ENCODE results near the gene ZBTB2.

Gene ZBTB2

DNA sequence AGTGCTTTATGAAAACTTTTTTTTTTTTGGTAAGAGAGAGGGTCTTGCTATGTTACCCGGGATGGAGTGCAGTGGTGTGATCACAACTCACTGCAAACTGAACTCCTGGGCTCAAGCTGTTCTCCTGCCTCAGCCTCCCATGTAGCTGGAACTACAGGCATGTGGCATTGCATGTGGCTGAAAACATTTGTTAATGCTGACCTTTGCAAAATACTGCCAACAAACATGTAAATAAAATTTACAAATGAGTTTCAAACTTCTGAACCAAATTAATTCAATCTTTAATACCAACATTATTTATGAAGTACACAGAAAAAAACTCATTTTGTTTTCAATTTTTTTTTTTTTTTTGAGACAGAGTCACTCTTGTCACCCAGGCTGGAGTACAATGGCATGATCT lies 26.1 kb upstream of the ZBTB2 start:
- Histone ChIP-seq H3K27ac (no peak overlapping the region), H3K4me3 (no peak overlapping the region)
- no peak for DNase-seq (ENCODE audit: low spot score)
- TF ChIP-seq, protein P1, sequence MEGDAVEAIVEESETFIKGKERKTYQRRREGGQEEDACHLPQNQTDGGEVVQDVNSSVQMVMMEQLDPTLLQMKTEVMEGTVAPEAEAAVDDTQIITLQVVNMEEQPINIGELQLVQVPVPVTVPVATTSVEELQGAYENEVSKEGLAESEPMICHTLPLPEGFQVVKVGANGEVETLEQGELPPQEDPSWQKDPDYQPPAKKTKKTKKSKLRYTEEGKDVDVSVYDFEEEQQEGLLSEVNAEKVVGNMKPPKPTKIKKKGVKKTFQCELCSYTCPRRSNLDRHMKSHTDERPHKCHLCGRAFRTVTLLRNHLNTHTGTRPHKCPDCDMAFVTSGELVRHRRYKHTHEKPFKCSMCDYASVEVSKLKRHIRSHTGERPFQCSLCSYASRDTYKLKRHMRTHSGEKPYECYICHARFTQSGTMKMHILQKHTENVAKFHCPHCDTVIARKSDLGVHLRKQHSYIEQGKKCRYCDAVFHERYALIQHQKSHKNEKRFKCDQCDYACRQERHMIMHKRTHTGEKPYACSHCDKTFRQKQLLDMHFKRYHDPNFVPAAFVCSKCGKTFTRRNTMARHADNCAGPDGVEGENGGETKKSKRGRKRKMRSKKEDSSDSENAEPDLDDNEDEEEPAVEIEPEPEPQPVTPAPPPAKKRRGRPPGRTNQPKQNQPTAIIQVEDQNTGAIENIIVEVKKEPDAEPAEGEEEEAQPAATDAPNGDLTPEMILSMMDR (IDR thresholded peaks at IDR 0.05): no peak

DNA sequence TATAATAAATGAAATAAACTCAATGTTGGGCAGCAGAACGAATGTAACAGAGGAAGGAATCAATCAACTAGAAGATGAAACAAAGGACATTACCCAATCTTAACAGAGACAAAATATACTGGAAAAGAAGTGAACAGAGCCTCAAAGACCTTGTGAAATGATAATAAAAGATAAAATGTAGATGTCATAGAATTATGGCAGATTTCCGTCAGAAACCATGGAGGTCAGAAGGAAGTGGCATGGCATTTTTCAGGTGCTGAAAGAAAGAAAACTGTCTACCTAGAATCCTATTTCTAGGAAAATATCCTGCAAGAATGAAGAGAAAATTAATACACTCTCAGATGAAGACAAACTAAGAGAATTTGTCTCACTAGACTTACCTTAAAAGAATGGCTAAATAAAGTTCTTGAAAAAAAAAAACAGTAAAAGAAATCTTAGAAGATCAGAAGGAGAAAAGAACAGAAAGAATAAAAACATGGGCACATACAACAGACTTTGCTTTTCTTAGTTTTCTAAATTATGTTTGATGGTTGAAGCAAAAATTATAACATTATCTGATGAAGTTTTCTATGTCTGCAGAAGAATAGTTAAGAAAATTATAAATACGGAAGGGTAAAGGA lies 23.4 kb upstream of the ZBTB2 start:
- TF ChIP-seq, protein P1 (IDR thresholded peaks at IDR 0.05): no peak
- Histone ChIP-seq H3K27ac (no peak overlapping the region), H3K4me3 (no peak overlapping the region)
- no peak for DNase-seq (ENCODE audit: low spot score)

DNA sequence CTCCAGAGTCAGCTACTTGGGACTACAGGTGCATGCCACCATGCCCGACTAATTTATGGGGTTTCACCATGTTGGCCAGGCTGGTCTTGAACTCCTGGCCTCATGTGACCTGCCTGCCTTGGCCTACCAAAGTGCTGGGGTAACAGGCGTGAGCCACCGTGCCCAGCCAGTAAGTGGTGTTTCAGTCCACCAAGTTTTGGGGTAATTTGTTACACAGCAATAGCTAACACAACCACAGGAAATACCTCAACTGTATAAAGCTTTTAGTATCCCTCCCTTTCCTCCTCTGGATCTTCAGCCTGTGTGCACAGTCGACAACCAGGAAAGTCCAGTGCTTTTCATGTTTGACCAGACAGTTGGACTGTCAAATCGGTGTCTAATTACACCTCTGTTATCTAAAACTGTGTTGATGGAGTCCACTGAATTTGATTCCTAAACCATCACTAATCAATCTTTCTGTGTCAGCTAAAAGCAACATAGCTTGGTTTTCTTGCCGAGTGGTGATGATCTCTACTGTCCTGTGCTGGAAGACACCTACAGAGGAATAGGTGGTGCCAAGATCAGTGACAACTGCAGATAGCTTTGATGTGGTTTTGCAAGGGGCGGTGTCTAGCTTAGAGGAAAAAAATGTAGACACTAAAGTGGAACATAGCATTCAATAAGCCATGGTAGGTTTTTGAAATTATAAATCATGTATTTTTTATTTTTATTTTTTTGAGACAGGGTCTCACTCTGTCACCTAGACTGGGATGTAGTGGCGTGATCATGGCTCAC lies 22.2 kb upstream of the ZBTB2 start:
- no peak for DNase-seq (ENCODE audit: low spot score)
- Histone ChIP-seq H3K27ac (no peak overlapping the region), H3K4me3 (no peak overlapping the region)
- TF ChIP-seq, protein P1 (IDR thresholded peaks at IDR 0.05): no peak

DNA sequence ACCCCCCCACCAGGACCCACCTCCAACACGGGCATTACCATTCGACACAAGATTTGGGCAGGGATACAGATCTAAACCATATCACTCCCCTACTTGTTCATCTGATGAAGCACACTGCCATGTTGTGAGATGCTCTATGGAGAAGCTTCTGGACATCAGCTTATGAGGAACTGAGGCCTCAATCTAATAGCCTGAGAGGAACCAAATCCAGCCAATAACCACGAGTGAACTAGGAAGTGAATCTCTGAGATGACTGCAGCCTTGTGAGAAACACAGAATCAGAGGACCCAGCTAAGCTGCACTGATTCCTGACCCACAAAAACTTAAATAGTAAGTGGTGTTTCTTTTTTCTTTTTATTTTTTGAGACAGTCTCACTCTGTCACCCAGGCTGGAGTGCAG lies 21.6 kb upstream of the ZBTB2 start:
- Histone ChIP-seq H3K27ac (no peak overlapping the region), H3K4me3 (no peak overlapping the region)
- TF ChIP-seq, protein P1 (IDR thresholded peaks at IDR 0.05): no peak
- DNase-seq (ENCODE audit: low spot score): no peak

DNA sequence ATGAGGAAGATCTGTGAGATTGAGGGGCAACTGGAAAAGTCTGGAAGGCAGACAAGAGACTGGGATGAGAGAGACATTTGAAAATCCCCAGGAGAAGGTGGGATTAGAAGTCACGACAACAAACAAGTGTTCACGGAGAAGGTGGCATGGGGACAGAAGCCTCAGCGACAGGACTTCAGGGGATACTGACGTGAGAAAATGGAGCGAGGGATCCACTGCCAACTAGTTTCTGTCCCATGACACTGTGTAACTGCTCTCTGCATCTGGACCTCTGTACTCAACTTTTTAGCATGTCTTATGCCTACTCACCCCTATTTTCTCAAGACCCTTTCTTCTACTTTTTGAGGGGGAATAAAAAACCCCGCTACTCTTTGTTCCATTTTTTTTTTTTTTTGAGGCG lies 18.3 kb upstream of the ZBTB2 start:
- H3K4me3 ChIP-seq: no peak overlapping the region
- no peak overlapping the region for H3K27ac ChIP-seq
- TF ChIP-seq, protein P1 (IDR thresholded peaks at IDR 0.05): no peak
- DNase-seq (ENCODE audit: low spot score): no peak

DNA sequence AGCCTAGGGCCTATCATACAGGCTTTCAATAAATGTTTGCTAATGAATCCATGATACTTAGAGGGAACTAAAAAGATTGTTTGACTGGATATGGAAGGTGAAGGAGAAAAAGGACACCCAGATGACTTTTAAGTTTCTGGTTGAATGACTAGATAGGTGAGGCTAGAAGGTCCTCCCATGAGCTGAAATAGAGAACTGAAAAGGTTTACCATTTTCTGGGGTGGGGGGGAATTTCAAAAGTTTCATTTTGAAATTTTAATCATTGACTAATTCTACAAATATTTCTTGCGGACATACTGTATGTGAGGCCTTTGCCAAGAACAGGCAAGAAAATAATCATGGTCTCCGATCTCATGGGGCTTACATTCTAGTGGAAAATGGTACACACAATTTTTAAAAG lies 17.9 kb upstream of the ZBTB2 start:
- Histone ChIP-seq H3K27ac (no peak overlapping the region), H3K4me3 (no peak overlapping the region)
- TF ChIP-seq, protein P1 (IDR thresholded peaks at IDR 0.05): no peak
- no peak for DNase-seq (ENCODE audit: low spot score)

DNA sequence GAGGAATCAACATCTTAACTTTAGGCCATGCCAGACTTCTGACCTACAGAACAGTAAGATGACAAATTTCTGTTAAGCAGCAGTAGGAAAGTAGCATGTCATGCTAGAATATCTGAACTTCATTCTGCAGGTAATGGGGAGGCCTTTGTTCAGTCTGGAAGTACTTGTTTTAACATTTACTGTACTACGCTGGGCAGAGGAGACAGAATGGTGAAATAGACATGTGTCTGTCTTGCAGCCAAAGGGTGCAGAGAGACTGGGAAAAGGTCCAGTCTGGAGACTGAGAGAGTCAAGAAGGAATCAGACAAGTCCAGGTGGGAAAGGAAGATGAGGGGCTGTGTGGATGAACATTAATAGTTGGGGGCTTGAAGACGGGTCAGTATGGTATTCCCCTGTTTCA lies 17.5 kb upstream of the ZBTB2 start:
- TF ChIP-seq, protein P1 (IDR thresholded peaks at IDR 0.05): no peak
- no peak overlapping the region for H3K4me3 ChIP-seq
- no peak for DNase-seq (ENCODE audit: low spot score)
- H3K27ac ChIP-seq: no peak overlapping the region

Data from coronary artery (tissue), 2 donors.